RWPE1 (cell line): Measurements from ENCODE around the gene CAPZB.

ENCODE experiments used
- CTCF ChIA-PET: fragments of 350-600 bp; sonication (Branson Sonifier 250); formaldehyde crosslinking; extraction: SDS; loops from one replicate; lab custom pipeline; 2021; lab: Yijun Ruan, JAX
- POLR2A ChIA-PET: fragments of 400-600 bp; formaldehyde crosslinking; extraction: SDS; loops from one replicate; lab custom pipeline; 2020; ENCODE audit warnings: antibody characterized with exemption; ENCODE audit not compliant: low non-redundant PET; lab: Yijun Ruan, JAX
- DNase-seq: peaks from one replicate; pipeline ENCODE4 v3.0.0; 2012; ENCODE audit warnings: low spot score
- H3K27ac ChIP-seq: fragments of 450-650 bp; 2 replicates; pipeline ENCODE4 v1.5.1; 2017
- TF ChIP-seq, protein P1 (sequence below): fragments of 450-650 bp; conservative IDR thresholded peaks from 2 replicates; pipeline ENCODE4 v1.5.1; 2017; ENCODE audit warnings: low read depth, mild to moderate bottlenecking

CAPZB gene

DNA sequence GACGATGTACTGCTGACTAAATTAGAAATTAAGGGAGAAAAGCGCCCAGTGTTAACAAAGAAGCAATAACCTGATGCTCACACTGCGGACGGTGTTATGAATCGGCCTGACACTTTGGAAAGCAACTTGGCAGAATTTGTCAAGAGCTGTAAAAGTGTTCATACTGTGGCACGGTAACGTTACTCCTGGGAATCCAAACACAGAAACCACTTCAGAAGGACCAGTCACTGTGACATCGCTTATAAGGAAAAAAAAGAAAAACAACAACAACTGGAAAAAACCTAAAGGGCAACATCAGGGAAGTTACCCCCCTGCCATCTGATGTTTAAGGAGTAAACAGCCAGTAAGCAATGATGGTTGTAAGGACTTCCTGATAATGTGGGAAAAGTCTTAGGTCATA, 27.7 kb downstream of the CAPZB start:
- no peak for DNase-seq
- TF ChIP-seq, protein P1, sequence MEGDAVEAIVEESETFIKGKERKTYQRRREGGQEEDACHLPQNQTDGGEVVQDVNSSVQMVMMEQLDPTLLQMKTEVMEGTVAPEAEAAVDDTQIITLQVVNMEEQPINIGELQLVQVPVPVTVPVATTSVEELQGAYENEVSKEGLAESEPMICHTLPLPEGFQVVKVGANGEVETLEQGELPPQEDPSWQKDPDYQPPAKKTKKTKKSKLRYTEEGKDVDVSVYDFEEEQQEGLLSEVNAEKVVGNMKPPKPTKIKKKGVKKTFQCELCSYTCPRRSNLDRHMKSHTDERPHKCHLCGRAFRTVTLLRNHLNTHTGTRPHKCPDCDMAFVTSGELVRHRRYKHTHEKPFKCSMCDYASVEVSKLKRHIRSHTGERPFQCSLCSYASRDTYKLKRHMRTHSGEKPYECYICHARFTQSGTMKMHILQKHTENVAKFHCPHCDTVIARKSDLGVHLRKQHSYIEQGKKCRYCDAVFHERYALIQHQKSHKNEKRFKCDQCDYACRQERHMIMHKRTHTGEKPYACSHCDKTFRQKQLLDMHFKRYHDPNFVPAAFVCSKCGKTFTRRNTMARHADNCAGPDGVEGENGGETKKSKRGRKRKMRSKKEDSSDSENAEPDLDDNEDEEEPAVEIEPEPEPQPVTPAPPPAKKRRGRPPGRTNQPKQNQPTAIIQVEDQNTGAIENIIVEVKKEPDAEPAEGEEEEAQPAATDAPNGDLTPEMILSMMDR = no peak
- ChIA-PET POLR2A (no interaction called here), CTCF (no interaction called here)
- H3K27ac ChIP-seq = no peak overlapping the region

DNA sequence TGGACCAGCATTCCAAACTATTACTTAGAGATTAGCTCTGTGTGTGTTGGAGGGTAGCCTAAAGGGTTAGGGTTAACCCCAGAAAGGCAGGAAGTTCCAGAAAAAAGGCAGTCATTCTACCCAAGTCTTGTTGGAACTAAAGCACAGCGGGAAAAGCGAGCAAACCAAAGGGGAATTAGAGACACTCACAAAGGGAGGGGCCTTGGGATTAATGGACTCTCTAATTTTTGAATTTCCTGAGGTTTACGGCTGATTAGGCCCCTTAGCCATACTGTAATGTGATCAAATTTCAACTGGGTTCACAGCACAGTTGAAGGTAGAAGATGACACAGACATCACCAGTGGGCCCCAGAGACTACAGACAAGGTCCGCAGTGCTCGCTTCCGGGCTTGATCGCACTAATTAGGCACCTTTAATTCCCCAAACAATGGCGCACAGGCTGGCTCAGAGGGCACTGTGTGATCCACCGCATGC, 28.3 kb downstream of the CAPZB start:
- TF ChIP-seq, protein P1 = no peak
- ChIA-PET CTCF (no interaction called here), POLR2A (no interaction called here)
- no peak for DNase-seq
- no peak overlapping the region for H3K27ac ChIP-seq

DNA sequence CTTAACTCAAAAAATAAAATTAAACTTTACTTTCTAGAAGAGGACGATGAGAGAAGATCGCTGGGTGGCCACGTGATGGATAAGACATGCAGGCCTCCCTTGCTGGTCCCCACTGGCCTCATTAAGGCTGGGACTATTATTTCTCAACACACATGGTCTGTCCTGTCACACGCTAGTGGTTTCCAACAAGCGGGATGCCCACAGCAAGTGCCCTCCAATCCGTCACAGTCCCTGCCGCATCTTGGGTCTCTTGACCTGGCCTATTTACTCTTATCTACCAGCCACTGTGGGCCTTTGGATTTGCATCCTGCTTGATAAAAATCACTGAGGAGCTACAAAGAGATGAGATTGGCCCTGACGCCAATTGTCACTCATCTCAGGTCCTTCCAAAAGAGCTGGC, 30.0 kb downstream of the CAPZB start:
- TF ChIP-seq, protein P1 = no peak
- CTCF ChIA-PET = interaction anchor here (1.5 kb wide), 1 partner anchor 10 kb away, joined by 3 read pairs; no protein-coding TSS in a partner anchor
- POLR2A ChIA-PET = no interaction called here
- no peak overlapping the region for H3K27ac ChIP-seq
- no peak for DNase-seq

DNA sequence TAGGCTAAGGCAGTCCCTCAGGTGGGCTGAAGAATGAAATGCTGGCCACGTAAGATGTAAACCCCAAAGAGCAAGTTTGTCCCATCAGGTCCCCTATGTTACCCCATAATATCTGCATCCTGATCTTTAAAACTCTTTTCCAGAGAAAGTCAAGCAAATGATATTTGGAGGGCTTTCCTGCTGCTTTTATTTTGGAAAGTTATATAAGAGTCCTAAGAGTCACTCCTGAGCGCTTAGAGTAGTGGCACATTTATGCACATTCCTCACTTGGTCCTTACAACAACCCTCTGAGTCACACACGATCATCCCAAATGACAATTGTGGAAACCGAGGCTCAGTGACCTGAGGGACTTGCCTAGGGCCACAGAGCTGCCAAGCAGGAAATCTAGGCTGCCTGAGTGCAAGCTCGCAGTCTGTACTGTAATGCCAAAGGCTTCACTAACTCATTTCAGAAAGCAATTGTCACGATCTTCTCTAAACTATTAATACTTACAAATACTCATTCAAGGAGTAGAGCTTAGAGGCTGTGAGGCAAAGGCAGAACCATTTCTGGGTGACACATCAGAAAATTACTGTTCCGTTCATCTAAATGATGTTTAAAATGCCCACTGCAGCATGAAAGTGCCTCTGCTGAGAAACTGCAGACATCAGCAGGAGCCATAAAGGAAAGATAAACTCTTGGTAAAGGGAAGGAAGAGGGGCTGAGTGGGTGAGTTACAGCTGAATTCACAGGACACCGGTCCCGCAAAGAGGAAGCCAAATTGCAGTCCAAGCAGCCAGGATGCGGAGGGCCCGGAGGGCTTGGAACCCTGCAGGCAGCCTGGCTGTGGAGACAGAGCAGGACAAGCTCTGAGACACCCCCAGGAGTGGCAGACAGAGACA, 30.8 kb downstream of the CAPZB start:
- ChIA-PET POLR2A (no interaction called here), CTCF (interaction anchor here (1.0 to 1.5 kb wide), 2 partner anchors 9 to 13 kb away, joined by 3 read pairs; no protein-coding TSS in a partner anchor)
- H3K27ac ChIP-seq = no peak overlapping the region
- TF ChIP-seq, protein P1 = no peak
- DNase-seq = no peak

DNA sequence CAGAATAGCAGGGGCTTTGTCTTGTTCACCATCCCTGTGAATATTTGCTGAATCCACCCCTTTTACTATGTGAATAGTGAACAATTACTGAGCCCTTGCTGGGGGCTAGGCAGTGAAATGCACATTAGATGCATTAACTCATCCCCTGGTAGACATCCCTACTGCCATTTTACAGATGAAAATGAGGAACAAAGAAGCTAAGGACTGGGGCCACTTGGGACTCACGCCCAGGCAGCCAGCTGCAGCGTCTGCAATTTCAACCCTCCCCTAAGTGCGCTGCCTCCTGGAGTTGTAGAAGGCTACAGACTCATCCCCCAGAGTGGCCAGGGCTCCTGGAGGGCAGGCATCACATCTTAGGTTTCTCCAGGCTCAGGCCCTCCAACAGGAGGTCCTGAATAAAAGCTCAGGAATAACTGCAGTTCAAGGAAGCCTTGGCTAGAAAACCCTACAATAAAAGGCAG, 31.6 kb downstream of the CAPZB start:
- H3K27ac ChIP-seq = no peak overlapping the region; the same call in 1 of the 2 replicates
- TF ChIP-seq, protein P1 = no peak
- ChIA-PET CTCF (interaction anchor here (1.5 kb wide), 1 partner anchor 8 kb away, joined by 3 read pairs; no protein-coding TSS in a partner anchor), POLR2A (no interaction called here)
- DNase-seq = no peak

DNA sequence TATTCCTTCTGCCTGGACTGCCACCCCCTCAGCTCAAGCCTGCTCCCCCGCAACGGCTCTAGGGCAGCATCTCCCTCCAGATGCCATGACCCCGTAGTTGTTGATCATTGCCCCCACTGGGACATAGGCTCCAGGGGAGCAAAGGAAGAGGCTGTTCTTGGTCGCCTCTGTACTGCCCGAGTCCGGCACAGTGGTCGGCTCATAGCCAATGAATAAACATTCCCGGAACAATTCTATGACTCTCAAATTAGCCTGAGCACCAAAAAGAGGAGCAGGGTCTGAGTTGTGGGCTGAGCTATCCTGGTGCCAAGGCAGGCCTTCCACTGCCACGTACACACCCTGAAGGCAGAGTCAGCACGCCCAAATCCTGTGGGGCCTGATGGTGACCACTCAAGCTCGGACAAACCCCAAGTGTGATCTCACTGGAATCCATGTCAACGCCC, 33.1 kb downstream of the CAPZB start:
- H3K27ac ChIP-seq = peak overlapping the region; percentile 70
- no peak for DNase-seq
- ChIA-PET POLR2A (no interaction called here), CTCF (interaction anchor here (0.6 kb wide), 1 partner anchor 1073 kb away, joined by 4 read pairs; no protein-coding TSS in a partner anchor)
- TF ChIP-seq, protein P1 = no peak
